Choroid plexus epithelial cell (primary cell): ENCODE results near the gene RINT1.
"Not testable (repeated sequence)": the region's sequence is repeated elsewhere in the genome, so short reads cannot be mapped to it uniquely, and the experiment has no call there.

Experiments used
- DNase-seq: peaks from one replicate; pipeline ENCODE4 v3.0.0-alpha.2; 2010; ENCODE audit warnings: low read depth
- H3K4me3 ChIP-seq: 2 replicates; pipeline ENCODE4 v1.5.1; 2011; ENCODE audit warnings: low read depth, mild to moderate bottlenecking, control low read depth, low read length, moderate library complexity
- TF ChIP-seq, protein P1 (sequence below): conservative IDR thresholded peaks from 2 replicates; pipeline ENCODE4 v1.5.1; 2011; ENCODE audit warnings: low read depth, mild to moderate bottlenecking, control low read depth, inconsistent platforms, low read length, moderate library complexity

RINT1 gene

GRCh38 chr7:105497016-105497415 is 35.0 kb upstream of the RINT1 start:
- H3K4me3 ChIP-seq = no peak overlapping the region
- no peak for DNase-seq
- TF ChIP-seq, protein P1, sequence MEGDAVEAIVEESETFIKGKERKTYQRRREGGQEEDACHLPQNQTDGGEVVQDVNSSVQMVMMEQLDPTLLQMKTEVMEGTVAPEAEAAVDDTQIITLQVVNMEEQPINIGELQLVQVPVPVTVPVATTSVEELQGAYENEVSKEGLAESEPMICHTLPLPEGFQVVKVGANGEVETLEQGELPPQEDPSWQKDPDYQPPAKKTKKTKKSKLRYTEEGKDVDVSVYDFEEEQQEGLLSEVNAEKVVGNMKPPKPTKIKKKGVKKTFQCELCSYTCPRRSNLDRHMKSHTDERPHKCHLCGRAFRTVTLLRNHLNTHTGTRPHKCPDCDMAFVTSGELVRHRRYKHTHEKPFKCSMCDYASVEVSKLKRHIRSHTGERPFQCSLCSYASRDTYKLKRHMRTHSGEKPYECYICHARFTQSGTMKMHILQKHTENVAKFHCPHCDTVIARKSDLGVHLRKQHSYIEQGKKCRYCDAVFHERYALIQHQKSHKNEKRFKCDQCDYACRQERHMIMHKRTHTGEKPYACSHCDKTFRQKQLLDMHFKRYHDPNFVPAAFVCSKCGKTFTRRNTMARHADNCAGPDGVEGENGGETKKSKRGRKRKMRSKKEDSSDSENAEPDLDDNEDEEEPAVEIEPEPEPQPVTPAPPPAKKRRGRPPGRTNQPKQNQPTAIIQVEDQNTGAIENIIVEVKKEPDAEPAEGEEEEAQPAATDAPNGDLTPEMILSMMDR = no peak

DNA sequence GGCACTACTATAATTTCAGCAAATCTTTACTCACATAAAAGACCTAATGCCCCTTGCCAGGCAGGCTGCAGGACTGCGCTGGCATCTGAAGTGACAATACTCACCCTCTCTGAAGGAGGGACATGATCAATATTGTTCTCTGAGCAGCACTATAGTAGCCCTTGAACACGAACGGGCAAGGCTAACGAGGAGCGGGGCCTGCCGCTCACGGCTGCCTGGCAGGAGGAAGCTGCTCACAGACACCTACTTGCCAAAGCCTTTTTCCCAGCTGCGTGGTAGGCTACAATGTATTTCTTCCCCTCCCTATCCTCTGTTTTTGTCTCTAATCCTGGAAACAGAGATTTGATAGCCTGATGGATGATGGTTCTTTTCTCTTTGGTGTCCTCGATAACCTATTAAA is 29.8 kb upstream of the RINT1 start:
- H3K4me3 ChIP-seq = no peak overlapping the region
- TF ChIP-seq, protein P1 = no peak
- DNase-seq = no peak

DNA sequence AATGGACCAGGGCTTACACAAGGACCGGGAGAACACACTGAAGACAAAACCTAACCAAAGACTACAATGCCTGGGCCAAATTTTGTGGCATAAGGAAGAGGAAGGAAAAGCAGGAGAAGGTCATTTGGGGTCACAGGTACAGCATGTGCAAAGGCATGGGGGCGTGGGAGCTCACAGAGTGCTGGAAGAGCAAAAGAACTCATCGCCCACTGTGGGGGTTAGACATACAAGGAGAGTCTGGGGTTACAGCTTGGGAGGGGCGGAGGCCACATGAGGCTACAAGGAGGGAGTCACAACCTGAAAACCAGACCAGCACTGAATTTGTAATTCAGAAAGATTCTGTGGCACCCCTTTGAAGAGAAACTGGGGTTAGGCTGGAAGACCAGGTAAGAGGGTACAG is 19.6 kb upstream of the RINT1 start:
- DNase-seq = no peak
- H3K4me3 ChIP-seq = no peak overlapping the region

GRCh38 chr7:105512926-105513526 is 19.0 kb upstream of the RINT1 start:
- H3K4me3 ChIP-seq = no peak overlapping the region
- TF ChIP-seq, protein P1 = no peak
- no peak for DNase-seq

More for the DNA sequence above, 19.6 kb upstream of the RINT1 start:
- TF ChIP-seq, protein P1 = no peak

DNA sequence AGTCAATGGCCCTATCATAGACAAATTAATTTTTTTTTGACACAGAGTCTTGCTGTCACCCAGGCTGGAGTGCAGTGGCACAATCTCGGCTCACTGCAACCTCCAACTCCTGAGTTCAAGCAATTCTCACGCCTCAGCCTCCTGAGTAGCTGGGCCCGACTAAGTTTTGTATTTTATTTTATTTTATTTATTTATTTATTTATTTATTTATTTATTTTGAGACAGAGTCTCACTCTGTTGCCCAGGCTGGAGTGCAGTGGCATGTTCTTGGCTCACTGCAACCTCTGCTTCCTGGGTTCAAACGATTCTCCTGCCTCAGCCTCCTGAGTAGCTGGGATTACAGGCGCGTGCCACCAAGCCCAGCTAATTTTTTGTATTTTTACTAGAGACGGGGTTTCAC is 16.4 kb upstream of the RINT1 start:
- not testable (repeated sequence) for H3K4me3 ChIP-seq, DNase-seq

GRCh38 chr7:105519353-105519752 is 12.6 kb upstream of the RINT1 start:
- no peak overlapping the region for H3K4me3 ChIP-seq
- TF ChIP-seq, protein P1 = no peak
- DNase-seq = no peak

GRCh38 chr7:105520620-105521019 is 11.4 kb upstream of the RINT1 start:
- H3K4me3 ChIP-seq, DNase-seq: not testable (repeated sequence)

DNA sequence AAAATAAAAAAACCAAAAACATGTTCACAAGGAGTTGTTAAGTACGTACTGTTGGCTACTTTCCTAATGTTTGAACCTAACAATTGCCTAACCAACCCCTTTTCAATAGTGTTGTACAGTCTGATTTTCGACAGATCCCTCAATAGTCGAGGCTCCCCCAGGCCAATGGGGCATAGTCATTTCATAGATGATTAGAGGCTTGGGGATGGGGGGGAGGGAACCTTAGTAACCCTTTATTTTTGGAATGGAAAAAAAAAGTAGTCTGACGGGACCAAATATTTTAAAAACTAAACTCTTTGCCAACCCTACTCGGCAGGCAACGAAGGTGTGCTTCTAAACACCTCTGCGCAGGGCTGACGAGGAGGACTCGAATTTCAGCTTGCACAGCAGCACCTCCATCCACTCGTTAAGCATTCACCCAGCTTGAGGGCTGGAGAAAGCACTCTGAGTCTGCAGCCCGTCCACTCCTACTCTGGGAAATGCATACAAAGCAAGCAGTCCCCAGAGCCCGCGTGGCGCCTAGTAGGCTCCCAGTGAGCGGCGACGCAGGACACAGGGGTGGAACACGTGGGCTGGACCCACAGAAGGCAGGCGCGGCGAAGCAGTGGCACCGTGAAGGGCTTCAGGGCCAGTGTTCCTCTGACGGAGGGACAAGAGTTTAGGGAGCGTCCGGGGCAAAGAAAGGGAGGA is 10.8 kb upstream of the RINT1 start:
- peak overlapping the region; percentile 84 for H3K4me3 ChIP-seq
- TF ChIP-seq, protein P1 = no peak
- DNase-seq = peak; percentile 59
